ENCODE results near the gene PRICKLE1.

PRICKLE1 gene

GRCh38 chr12:42486407-42486806, 103.1 kb downstream of the PRICKLE1 start:
- DNase-seq, result no peak

GRCh38 chr12:42485823-42486222, 103.7 kb downstream of the PRICKLE1 start:
- DNase-seq, result no peak

GRCh38 chr12:42484996-42485395, 104.5 kb downstream of the PRICKLE1 start:
- no peak for DNase-seq

- no peak for DNase-seq
Observed at GRCh38 chr12:42483521-42483790, 106.1 kb downstream of the PRICKLE1 start.

- peak in 1 of 2 donors; percentile 62 for DNase-seq
Observed at GRCh38 chr12:42482748-42483520, 106.6 kb downstream of the PRICKLE1 start.

- no peak for DNase-seq
Observed at GRCh38 chr12:42482041-42482747, 107.4 kb downstream of the PRICKLE1 start.

- DNase-seq, result no peak
Observed at GRCh38 chr12:42481368-42481767, 108.2 kb downstream of the PRICKLE1 start.

GRCh38 chr12:42477941-42478340, 111.6 kb downstream of the PRICKLE1 start:
- no peak for DNase-seq

- no peak for DNase-seq
Observed at GRCh38 chr12:42475106-42475505, 114.4 kb downstream of the PRICKLE1 start.

- DNase-seq, result peak; percentile 13 to 31
Observed at GRCh38 chr12:42474391-42474790, 115.2 kb downstream of the PRICKLE1 start.

GRCh38 chr12:42473561-42473960, 116.0 kb downstream of the PRICKLE1 start:
- DNase-seq, result no peak

- DNase-seq, result no peak
Observed at GRCh38 chr12:42473130-42473529, 116.4 kb downstream of the PRICKLE1 start.

GRCh38 chr12:42472376-42472775, 117.2 kb downstream of the PRICKLE1 start:
- no peak for DNase-seq

GRCh38 chr12:42469355-42470175, 120.0 kb downstream of the PRICKLE1 start:
- peak; percentile 81 to 82 for DNase-seq

GRCh38 chr12:42468921-42469320, 120.6 kb downstream of the PRICKLE1 start:
- peak in 1 of 2 donors; percentile 13 for DNase-seq

- DNase-seq, result no peak
Observed at GRCh38 chr12:42468341-42468821, 121.2 kb downstream of the PRICKLE1 start.

- no peak for DNase-seq
Observed at GRCh38 chr12:42463671-42464070, 125.9 kb downstream of the PRICKLE1 start.

GRCh38 chr12:42462486-42462885, 127.1 kb downstream of the PRICKLE1 start:
- DNase-seq, result no peak

GRCh38 chr12:42459336-42459847, 130.2 kb downstream of the PRICKLE1 start:
- no peak for DNase-seq

GRCh38 chr12:42458575-42458974, 131.0 kb downstream of the PRICKLE1 start:
- no peak for DNase-seq

- no peak for DNase-seq
Observed at GRCh38 chr12:42450248-42450647, 139.3 kb downstream of the PRICKLE1 start.

GRCh38 chr12:42448841-42449240, 140.7 kb downstream of the PRICKLE1 start:
- DNase-seq, result no peak

- no peak for DNase-seq
Observed at GRCh38 chr12:42447371-42447786, 142.2 kb downstream of the PRICKLE1 start.

All from inflammatory macrophage treated with lipopolysaccharide for 1 hour (primary cell).